ENCODE measurements around the gene CDC26.
"Not testable (repeated sequence)": the region's sequence is repeated elsewhere in the genome, so short reads cannot be mapped to it uniquely, and the experiment has no call there.

Gene CDC26

GRCh38 chr9:113237026-113237425 is 38.3 kb downstream of the CDC26 start:
- DNase-seq = no peak

GRCh38 chr9:113235701-113236255 is 39.6 kb downstream of the CDC26 start:
- not testable (repeated sequence) for DNase-seq

GRCh38 chr9:113231701-113232100 is 43.7 kb downstream of the CDC26 start:
- no peak for DNase-seq

GRCh38 chr9:113228130-113228665 is 47.2 kb downstream of the CDC26 start:
- DNase-seq = peak; percentile 91

GRCh38 chr9:113227436-113227835 is 47.9 kb downstream of the CDC26 start:
- DNase-seq = peak; percentile 82

DNA sequence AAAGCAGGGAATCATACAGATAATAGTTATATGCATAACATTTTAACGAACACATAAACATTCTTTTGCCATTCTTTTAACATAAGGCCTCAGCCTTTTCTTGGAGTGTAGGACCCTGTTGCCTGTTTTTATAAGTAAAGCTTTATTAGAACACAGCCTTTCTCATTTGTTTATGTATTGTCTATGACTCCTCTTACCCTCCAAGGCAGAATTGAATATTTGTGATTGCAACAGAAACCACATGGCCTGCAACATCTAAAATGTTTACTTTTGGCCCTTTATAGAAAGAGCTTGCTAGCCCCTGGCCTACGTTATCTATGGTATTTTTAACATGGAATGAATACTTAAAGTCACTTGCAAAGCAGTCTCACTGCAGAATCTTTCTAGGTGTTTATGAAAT is 51.4 kb downstream of the CDC26 start:
- no peak for DNase-seq

DNA sequence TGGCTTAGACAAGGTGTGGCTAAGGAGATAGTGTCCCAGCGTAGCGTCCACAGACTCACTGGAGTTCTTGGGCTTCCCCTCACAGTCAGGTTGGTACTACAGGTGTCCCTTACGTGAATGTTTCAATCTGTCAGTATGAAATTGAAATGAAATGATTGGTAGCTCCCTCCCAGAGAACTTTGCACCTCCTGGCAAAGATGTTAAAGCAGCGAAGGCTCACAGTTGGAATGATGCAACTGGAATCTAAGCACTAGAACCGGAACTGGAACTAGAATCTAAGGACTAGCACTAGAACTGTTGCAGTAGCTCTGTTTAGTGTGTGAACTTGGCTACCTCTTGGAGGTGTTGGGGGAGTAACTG is 52.9 kb downstream of the CDC26 start:
- DNase-seq = peak; percentile 13

DNA sequence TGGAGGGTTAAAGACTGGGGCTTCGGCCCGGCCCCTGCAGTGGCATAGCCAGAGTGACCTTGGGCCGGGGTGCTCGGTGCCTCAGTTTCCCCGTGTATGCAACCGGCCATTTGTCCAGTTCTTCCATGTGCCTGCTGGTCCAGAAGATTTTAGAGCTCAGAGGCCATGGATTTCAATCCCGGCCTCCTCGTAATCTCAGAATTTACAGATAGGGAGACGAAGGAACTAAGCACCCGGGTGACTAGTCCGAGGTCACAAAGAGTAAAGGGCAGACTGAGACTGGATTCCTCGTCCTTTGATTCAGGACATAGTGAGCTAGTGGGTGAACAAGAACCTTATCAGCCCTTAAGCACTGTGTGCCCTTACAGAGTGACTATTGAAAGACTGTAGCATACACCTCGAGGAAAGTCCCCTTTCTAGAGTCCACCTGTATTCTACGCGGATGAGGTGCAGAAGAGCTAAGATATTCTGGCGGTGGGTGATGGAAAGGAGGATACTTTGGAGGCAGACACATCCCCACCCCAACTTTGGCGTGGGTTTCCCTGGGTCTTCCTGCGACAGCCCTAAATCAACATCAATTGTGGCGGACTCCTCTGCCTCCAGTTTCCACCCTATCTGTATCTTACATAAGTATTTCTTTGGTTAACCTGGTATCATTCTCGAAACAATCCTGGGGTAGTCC is 53.4 kb downstream of the CDC26 start:
- peak; percentile 3 for DNase-seq

DNA sequence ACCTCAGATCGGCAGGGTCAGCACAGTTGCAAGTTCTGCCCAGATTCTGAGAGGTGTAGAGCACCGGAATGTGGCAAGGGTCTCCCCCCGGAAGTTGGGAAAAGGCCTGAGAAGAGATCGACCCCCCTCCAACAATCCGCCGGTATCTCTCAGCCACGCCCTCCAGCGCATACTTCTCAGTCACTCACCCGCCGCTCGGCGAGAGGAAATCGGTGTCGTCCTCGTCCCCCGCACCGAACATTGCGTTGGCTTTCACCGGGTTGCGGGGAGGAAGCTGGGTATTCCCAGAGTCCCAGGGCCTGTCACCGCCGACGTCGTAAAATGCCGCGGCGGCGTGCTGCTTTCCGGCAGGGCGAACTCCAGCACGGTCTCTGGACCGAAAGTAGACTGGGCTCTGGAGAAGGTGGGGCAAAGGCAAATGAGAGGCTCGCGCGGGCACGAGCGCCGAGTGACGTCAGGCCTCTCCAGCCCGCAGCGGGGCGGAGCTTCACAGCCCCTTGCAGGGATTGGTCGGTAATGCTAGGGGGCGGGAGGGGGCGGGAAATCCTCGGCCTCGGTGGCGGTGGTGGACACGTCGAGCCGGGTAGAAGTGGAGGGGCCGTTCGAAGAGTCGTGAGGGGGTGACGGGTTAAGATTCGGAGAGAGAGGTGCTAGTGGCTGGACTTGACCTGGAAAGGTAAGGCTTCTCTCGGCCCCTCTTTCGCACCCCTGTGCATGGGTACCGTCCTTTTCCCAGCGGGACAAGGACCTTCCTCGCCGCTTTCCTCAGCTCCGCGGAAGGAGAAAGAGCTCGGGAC is 54.2 kb downstream of the CDC26 start, which contains the start of the genes FKBP15 and SLC31A1:
TSS of gene FKBP15 (minus strand) at position 275 of the 797 bp plus-strand sequence. CDS start at position 241, 34 bp downstream.
TSS of gene SLC31A1 (plus strand) at position 542 of the 797 bp plus-strand sequence. CDS start 34,605 bp downstream, outside the sequence.
- DNase-seq = peak; percentile 91

- no peak for DNase-seq
Observed at GRCh38 chr9:113220467-113221002, 54.8 kb downstream of the CDC26 start.

DNA sequence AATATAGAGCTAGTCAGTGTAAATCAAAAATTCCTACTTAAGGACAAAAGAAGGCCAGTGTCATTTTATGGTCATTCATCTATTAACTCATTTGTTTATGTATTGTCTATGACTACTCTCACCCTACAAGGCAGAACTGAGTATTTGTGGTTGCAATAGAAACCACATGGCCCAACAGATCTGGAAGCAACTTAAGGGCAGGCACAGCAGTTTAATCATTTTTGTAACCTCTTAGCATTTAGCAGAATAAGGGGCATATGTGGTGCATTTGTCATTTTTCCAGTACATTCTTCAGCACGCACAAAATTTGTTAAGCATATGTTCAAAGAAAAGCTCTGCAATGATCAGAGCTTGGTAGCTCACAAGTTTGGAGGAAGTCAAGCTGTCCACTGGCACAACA is 55.4 kb downstream of the CDC26 start:
- DNase-seq = no peak

- DNase-seq = no peak
Observed at GRCh38 chr9:113219186-113219936, 56.0 kb downstream of the CDC26 start.

Data from NCI-H526 treated with DMSO at 0.1 percent for 48 hours (cell line).